ENCODE data around the gene RPL18A.

DNA sequence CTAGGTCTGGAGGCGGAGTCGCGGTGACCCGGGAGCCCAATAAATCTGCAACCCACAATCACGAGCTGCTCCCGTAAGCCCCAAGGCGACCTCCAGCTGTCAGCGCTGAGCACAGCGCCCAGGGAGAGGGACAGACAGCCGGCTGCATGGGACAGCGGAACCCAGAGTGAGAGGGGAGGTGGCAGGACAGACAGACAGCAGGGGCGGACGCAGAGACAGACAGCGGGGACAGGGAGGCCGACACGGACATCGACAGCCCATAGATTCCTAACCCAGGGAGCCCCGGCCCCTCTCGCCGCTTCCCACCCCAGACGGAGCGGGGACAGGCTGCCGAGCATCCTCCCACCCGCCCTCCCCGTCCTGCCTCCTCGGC, 12.2 kb downstream of the RPL18A start, which contains the start of gene SLC5A5:
- TF ChIP-seq, protein P1, sequence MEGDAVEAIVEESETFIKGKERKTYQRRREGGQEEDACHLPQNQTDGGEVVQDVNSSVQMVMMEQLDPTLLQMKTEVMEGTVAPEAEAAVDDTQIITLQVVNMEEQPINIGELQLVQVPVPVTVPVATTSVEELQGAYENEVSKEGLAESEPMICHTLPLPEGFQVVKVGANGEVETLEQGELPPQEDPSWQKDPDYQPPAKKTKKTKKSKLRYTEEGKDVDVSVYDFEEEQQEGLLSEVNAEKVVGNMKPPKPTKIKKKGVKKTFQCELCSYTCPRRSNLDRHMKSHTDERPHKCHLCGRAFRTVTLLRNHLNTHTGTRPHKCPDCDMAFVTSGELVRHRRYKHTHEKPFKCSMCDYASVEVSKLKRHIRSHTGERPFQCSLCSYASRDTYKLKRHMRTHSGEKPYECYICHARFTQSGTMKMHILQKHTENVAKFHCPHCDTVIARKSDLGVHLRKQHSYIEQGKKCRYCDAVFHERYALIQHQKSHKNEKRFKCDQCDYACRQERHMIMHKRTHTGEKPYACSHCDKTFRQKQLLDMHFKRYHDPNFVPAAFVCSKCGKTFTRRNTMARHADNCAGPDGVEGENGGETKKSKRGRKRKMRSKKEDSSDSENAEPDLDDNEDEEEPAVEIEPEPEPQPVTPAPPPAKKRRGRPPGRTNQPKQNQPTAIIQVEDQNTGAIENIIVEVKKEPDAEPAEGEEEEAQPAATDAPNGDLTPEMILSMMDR (conservative IDR thresholded peaks at IDR 0.05), result no peak
- no peak for TF ChIP-seq ZFX (IDR thresholded peaks at IDR 0.05)
